ENCODE measurements around the gene ADAM12.
"Not testable (repeated sequence)": the region's sequence is repeated elsewhere in the genome, so short reads cannot be mapped to it uniquely, and the experiment has no call there.

The ADAM12 gene

GRCh38 chr10:126256864-126257263, 131.4 kb downstream of the ADAM12 start:
- DNase-seq, result no peak

- DNase-seq, result no peak
Measured at GRCh38 chr10:126255313-126255712, 133.0 kb downstream of the ADAM12 start.

- DNase-seq, result no peak
Measured at GRCh38 chr10:126253611-126253998, 134.7 kb downstream of the ADAM12 start.

- no peak for DNase-seq
Measured at GRCh38 chr10:126252884-126253610, 135.2 kb downstream of the ADAM12 start.

- no peak for DNase-seq
Measured at GRCh38 chr10:126251778-126252407, 136.4 kb downstream of the ADAM12 start.

GRCh38 chr10:126250527-126251310, 137.6 kb downstream of the ADAM12 start:
- no peak for DNase-seq

GRCh38 chr10:126250045-126250444, 138.2 kb downstream of the ADAM12 start:
- no peak for DNase-seq

GRCh38 chr10:126247446-126247975, 140.8 kb downstream of the ADAM12 start:
- no peak for DNase-seq

- DNase-seq, result not testable (repeated sequence)
Measured at GRCh38 chr10:126246396-126246795, 141.9 kb downstream of the ADAM12 start.

GRCh38 chr10:126245501-126245900, 142.8 kb downstream of the ADAM12 start:
- no peak for DNase-seq

- no peak for DNase-seq
Measured at GRCh38 chr10:126243971-126244370, 144.3 kb downstream of the ADAM12 start.

GRCh38 chr10:126243306-126243705, 145.0 kb downstream of the ADAM12 start:
- DNase-seq, result no peak

- DNase-seq, result no peak
Measured at GRCh38 chr10:126242397-126243260, 145.6 kb downstream of the ADAM12 start.

- DNase-seq, result no peak
Measured at GRCh38 chr10:126240483-126240882, 147.8 kb downstream of the ADAM12 start.

GRCh38 chr10:126239844-126240243, 148.4 kb downstream of the ADAM12 start:
- no peak for DNase-seq

- no peak for DNase-seq
Measured at GRCh38 chr10:126235979-126236851, 152.1 kb downstream of the ADAM12 start.

GRCh38 chr10:126235091-126235978, 152.9 kb downstream of the ADAM12 start:
- no peak for DNase-seq

- no peak for DNase-seq
Measured at GRCh38 chr10:126234630-126235029, 153.6 kb downstream of the ADAM12 start.

GRCh38 chr10:126233182-126234148, 154.8 kb downstream of the ADAM12 start:
- no peak for DNase-seq

Measured in stimulated activated CD4-positive, alpha-beta T cell treated with anti-CD3 and anti-CD28 coated beads, Interleukin-4, amount 100 ng/mL, for 1 hour (primary cell).